ENCODE data around the gene UAP1L1. TPM values are rescaled to one million over a fixed set of nuclear protein-coding genes. Genes with fewer than 3 reads are reported as not detected.

UAP1L1 gene
- total RNA-seq, 1 experiment from 2014 or later: 6.6 TPM

- no peaks in the 10 kb centered on the region for H3K9me3 Mint-ChIP-seq
- no peaks in the 10 kb centered on the region; the same call in 1 of the 2 replicates for H3K4me1 ChIP-seq (ENCODE audit: insufficient read depth, low read length)
- H3K56ac ChIP-seq (ENCODE audit: insufficient read length, low read depth, low read length): no peak overlapping the region
- H3K18ac ChIP-seq (ENCODE audit: insufficient read length, low read depth, low read length): no peak overlapping the region
- no peak overlapping the region for H3T11ph ChIP-seq (ENCODE audit: low read length)
- H3K23me2 ChIP-seq (ENCODE audit: insufficient read length, low read depth, low read length, poor library complexity, severe bottlenecking): peaks cover 17% of the 10 kb centered on the region
- peaks cover 44% of the 10 kb centered on the region for H3K27me3 Mint-ChIP-seq (ENCODE audit: low read depth)
- no peak overlapping the region for H3K4ac ChIP-seq (ENCODE audit: low read depth, low read length)
- no peak overlapping the region for H2BK120ac ChIP-seq (ENCODE audit: low read depth, low read length, poor library complexity, severe bottlenecking)
- H3K4me1 Mint-ChIP-seq: peaks cover 8 to 20% of the 10 kb centered on the region in 2 experiments
- TF ChIP-seq, protein P1, sequence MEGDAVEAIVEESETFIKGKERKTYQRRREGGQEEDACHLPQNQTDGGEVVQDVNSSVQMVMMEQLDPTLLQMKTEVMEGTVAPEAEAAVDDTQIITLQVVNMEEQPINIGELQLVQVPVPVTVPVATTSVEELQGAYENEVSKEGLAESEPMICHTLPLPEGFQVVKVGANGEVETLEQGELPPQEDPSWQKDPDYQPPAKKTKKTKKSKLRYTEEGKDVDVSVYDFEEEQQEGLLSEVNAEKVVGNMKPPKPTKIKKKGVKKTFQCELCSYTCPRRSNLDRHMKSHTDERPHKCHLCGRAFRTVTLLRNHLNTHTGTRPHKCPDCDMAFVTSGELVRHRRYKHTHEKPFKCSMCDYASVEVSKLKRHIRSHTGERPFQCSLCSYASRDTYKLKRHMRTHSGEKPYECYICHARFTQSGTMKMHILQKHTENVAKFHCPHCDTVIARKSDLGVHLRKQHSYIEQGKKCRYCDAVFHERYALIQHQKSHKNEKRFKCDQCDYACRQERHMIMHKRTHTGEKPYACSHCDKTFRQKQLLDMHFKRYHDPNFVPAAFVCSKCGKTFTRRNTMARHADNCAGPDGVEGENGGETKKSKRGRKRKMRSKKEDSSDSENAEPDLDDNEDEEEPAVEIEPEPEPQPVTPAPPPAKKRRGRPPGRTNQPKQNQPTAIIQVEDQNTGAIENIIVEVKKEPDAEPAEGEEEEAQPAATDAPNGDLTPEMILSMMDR (conservative IDR thresholded peaks at IDR 0.05): no peak
- H3K27ac Mint-ChIP-seq: no peak overlapping the region
- H3K27ac ChIP-seq (ENCODE audit: insufficient read length, low read depth, low read length): no peak overlapping the region
- H3K4me2 ChIP-seq (ENCODE audit: insufficient read depth, insufficient read length, low read length): no peak overlapping the region
- H3K27me3 ChIP-seq (ENCODE audit: insufficient read depth, low read length): peaks cover 7% of the 10 kb centered on the region; the same call in 1 of the 2 replicates
- H4K91ac ChIP-seq (ENCODE audit: insufficient read length, low read depth, low read length): no peak overlapping the region
- H4K5ac ChIP-seq (ENCODE audit: insufficient read length, low read depth, low read length): no peak overlapping the region
- DNase-seq: no peak
- H3K79me2 ChIP-seq (ENCODE audit: insufficient read depth, low read length): no peaks in the 10 kb centered on the region
- no peak overlapping the region for H3K23ac ChIP-seq (ENCODE audit: insufficient read length, low read depth, low read length)
- H2BK12ac ChIP-seq (ENCODE audit: insufficient read length, low read depth, low read length): no peak overlapping the region
- no peaks in the 10 kb centered on the region for H3K79me1 ChIP-seq (ENCODE audit: insufficient read depth, low read depth, low read length, poor library complexity, severe bottlenecking)
- no peak overlapping the region for H2BK20ac ChIP-seq (ENCODE audit: low read depth, low read length, poor library complexity, severe bottlenecking)
- no peak overlapping the region for H4K8ac ChIP-seq (replicated peaks; ENCODE audit: insufficient read length, low read depth, low read length)
- no peaks in the 10 kb centered on the region for H3K9me3 ChIP-seq (ENCODE audit: control insufficient read depth, low read depth, low read length)
- H2BK15ac ChIP-seq (ENCODE audit: low read depth, low read length): no peak overlapping the region
- H2BK5ac ChIP-seq (ENCODE audit: insufficient read length, low read length): no peak overlapping the region
- no peak overlapping the region for H2AFZ ChIP-seq (ENCODE audit: low read length)
- H2AK5ac ChIP-seq (ENCODE audit: insufficient read length, low read length): no peak overlapping the region
- no peak overlapping the region for H3K14ac ChIP-seq (ENCODE audit: insufficient read depth, low read length)
- 0 out of 5 replicates have a peak overlapping the region, but pooled peaks of 1 of the 2 experiments have one; percentile 38 for H3K4me3 Mint-ChIP-seq
- H3K9ac ChIP-seq (ENCODE audit: extremely low read depth, insufficient read length, low read length): no peak overlapping the region
- peaks cover 3% of the 10 kb centered on the region for H4K20me1 ChIP-seq (ENCODE audit: control insufficient read depth, insufficient read depth, insufficient read length)
- H3K36me3 Mint-ChIP-seq (ENCODE audit: insufficient read depth in 1 of 3, low read depth in 3 of 3): no peaks in the 10 kb centered on the region; a peak in 1 of 7 replicates
- no CpG with 5 or more reads among the region's 24 CpGs for WGBS (ENCODE audit: extremely low coverage, insufficient read length, low lambda C conversion rate)
These were observed 3.2 kb downstream of the UAP1L1 start for GRCh38 chr9:137080260-137081122.

All from H9 (cell line).